Daoy (cell line): ENCODE results near the gene STYXL1. TPM values are rescaled to one million over a fixed set of nuclear protein-coding genes. Genes with fewer than 3 reads are reported as not detected.

ENCODE experiments used
- DNase-seq: peaks from one replicate; pipeline ENCODE4 v3.0.0-alpha.2; 2015; ENCODE audit warnings: low read depth
- total RNA-seq: library from RNA; depleted of rRNA; stranded (reverse); fragments of >200 nt; shearing (Covaris generic); gene quantifications from 2 replicates; pipeline ENCODE4 v1.2.3, GENCODE V29; 2014

STYXL1 gene
- total RNA-seq, 1 experiment from 2014 or later: 109 TPM

DNA sequence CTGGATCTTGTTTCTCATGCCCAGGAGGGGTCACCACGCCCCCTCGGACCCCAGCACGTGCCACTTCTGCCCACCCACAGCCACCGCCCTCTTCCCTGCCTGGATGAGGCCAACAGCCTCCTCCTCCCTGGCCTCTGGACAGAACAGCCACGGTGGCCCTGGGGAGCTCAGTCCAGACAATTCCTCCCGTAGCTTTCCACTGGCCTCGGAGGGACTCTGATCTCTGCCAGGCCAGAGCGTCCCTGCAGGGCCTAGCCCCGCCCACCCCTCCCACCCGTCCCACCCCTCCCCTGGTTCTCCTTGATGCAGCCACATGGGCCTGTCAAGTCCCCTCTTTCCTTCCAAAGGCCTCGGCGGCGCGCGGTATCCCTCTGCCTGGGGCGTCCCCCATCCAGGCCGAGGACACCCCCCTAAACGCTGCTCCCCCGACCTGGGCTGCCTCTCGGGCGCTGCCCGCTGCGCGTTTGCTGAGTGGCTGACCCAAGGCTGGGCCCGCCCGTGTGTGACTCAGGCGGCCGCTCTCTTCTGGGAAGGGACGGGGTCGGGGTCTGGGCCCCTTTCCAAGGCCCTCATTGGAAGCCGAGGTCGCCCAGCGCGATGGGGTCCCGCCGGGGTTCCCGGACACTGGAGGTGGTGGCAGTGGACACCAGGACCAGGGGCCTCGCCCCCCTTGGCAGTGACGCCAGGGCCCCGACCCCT is 54.0 kb downstream of the STYXL1 start:
- peak; percentile 39 for DNase-seq

DNA sequence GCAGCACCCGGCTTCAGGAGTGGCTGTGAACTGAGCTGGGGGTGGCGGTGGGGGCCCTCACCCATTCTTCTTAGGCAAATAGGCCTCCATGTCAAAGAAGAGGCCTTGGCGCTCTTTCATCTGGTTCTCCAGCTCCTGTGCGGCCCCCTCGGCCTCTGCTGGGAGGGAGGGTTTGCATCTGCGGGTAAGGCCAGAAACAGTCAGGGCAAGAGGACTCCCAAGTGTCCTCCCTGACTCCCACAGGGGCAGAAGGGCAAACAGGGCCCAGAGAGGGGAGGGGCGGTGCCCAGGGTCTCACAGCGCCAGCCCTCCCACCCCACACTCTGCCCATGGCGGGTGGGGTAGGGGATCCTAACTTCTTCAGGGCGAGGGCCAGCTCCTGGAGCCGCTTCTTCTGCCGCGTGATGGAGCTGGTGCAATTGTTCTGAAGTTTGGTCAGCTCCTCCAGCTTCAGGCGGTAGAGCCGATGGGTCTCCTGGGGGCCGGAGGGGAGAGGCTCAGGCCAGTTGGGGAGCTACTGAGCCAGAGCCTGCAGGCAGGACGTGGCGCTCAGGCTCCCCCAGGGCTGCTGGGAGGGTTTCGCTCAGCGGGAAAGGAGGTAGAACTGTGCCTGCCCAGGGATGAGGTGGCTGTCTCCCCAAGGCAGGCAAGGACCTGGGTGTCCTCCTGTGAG is 55.6 kb downstream of the STYXL1 start:
- DNase-seq: no peak

DNA sequence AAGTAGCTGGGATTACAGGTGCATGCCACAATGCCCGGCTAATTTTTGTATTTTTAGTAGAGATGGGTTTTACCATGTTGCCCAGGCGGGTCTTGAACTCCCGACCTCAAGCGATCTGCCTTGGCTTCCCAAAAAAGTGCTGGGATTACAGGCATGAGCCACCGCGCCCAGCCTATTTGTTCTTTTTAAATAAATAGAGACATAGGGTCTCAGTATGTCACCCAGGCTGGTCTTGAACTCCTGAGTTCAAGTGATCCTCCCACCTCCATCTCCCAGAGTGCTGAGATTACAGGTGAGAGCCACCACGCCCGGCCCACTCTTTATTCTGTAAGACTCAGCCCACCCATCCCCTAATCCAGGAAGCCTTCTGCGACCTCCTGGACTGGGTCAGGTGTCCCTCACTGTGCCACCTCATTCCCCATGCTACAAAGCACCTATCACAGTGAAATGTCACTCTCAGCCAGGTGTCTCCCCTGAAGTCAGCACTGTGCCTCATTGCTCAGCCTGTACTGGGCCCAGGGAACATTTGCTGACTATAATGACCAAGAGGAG is 56.2 kb downstream of the STYXL1 start:
- no peak for DNase-seq

DNA sequence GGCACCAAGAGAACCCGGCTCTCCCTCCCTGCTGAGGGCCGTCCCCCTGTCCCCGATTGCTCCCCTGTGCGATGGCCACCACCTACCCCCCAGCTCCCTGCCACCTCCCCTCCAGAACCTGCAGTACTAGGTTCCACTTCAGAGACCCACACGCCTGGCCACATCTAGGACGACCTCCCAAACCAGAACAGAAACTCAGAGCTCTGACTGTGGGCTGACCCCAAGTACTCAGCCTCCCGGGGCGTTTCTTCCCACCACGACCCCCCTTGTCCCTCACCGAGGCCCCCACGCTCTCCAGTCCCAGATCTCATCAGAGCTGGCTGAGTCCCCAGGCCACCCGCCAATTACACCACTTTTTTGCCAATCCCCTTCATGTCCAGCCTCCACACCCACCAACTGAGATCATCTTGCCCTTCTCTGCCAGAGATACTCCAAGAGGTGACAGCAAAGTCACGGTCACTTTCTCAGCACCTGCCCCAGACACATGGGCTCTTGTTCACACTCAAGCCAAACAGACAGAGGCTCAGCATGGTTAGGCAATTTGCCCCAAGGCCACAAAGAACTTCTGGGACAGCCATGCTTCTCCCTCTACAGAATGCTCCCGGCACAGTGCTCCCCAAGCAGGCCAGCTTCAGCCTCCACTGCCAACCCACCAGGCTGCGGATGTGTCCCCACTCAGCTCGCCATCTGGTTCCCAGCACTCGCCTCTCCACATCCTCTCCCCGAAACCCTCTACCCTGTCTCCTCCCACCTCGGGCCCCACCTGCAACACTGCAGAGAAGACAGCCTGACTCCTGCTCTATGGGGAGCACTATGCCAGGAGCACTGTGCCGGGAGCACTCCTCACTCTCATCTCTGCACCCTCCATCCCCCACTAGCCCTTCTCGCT is 58.1 kb downstream of the STYXL1 start:
- DNase-seq: no peak

DNA sequence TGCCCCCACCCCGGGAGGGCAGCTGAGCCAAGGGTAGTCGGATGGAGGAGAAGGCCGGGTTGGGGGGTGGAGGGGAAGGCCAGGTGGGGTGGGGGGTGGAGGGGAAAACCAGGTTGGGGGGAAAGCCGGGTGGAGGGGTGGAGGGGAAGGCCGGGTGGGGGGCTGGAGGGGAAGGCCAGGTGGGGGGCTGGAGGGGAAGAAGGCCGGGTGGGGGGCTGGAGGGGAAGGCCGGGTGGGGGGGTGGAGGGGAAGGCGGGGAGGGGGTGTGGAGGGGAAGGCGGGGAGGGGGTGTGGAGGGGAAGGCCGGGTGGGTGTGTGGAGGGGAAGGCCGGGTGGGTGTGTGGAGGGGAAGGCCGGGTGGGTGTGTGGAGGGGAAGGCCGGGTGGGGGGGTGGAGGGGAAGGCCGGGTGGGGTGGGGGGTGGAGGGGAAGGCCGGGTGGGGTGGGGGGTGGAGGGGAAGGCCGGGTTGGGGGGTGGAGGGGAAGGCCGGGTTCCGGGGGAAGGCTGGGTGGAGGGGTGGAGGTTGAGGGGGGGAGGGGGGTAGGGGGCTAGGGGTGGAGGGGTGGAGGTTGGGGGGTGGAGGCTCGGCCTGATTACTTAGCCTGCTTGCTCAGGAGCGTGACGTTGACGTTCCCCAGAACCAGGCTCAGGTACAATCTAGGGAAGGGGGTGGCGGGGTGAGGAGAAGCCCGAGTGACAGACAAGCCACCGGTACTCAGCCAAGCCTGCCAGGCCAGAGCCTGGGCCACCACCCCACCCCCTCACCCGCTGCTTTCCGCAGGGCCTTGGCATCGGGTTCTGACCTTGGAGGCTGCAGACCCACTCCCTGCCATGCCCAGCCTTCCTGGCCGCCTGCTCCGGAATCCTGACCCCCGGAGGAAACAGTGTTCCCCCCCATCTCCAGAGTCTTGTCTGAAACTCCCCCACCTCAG is 59.0 kb downstream of the STYXL1 start:
- no peak for DNase-seq

DNA sequence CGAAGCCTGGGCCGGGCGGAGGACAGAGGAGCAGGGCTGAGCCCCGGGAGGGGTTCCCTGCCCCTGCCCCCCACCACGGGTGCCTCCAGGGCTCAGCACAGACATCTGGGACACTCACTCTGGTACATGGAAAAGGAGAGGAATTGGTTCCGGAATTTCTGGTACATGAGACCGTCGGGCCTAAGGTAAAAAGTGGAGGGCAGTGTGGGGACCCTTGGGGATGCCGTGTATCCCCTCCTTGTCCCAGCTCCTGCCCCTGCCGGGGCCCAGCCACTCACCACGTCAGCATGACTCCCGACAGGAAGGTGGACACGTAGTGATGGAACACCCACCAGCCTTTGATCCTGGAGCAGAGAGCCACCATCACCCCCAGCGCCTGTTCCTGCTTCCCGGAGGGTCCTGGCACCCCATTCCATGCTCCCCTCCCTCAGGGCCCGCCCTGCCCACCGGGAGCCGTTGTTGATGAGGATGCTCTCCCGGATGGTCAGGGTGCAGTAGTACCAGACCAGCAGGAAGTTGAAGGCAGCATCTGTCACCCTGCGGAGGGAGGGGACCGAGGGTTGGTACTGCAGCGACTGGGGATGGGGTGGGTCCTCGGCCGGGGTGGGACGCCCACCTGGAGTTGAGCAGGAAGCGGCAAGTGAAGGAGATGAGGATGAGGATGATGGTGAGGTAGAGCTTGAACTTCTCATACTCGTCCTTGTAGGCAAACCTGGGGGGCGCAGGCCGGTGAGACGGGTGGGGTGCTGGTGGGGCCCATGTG is 59.8 kb downstream of the STYXL1 start:
- DNase-seq: no peak

DNA sequence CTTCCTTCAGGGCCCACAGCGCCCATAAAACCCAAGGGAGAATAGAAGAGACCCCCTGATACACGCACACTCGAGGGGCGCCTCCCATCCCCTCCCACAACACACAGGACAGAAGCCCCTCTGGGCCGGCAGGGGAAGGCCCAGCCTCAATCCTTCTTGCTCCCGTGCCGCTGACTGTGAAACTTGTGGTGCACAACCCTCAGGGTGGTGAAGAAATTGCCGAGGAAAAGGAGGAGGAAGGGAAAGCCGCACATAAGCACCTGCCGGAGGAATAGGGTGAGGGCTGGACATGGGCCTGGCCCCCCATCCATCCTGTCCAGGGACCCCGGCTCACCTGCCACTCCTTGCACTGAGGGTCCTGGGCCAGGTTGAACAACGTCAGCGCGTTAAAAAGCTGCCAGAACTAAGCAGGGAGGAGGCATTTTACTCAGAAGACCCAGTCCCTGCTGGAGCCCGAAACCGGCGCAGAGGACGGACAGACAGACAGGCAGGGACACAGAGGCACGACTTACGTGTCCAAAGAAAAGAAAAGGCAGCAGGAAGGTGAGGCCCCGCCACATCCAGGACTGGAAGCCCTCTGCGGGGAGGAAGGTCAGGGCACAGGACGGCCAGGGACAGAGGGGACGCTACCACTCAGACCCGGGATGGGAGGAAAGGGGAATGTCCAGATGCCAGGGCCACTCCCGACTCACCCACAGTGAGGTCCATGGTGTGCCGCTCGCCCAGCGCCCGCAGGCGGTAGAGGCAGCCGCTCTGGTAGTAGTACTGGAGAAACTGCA is 60.6 kb downstream of the STYXL1 start:
- DNase-seq: no peak

DNA sequence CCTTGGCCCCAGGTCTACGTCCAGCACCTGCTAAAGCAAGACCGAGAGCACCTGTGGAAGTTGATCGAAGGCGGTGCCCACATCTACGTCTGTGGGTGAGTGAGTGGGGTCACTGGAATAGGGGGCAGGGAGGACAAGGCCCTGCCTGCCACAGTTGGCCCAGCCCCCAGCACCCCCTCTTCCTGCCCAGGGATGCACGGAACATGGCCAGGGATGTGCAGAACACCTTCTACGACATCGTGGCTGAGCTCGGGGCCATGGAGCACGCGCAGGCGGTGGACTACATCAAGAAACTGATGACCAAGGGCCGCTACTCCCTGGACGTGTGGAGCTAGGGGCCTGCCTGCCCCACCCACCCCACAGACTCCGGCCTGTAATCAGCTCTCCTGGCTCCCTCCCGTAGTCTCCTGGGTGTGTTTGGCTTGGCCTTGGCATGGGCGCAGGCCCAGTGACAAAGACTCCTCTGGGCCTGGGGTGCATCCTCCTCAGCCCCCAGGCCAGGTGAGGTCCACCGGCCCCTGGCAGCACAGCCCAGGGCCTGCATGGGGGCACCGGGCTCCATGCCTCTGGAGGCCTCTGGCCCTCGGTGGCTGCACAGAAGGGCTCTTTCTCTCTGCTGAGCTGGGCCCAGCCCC is 61.5 kb downstream of the STYXL1 start:
- DNase-seq: no peak

DNA sequence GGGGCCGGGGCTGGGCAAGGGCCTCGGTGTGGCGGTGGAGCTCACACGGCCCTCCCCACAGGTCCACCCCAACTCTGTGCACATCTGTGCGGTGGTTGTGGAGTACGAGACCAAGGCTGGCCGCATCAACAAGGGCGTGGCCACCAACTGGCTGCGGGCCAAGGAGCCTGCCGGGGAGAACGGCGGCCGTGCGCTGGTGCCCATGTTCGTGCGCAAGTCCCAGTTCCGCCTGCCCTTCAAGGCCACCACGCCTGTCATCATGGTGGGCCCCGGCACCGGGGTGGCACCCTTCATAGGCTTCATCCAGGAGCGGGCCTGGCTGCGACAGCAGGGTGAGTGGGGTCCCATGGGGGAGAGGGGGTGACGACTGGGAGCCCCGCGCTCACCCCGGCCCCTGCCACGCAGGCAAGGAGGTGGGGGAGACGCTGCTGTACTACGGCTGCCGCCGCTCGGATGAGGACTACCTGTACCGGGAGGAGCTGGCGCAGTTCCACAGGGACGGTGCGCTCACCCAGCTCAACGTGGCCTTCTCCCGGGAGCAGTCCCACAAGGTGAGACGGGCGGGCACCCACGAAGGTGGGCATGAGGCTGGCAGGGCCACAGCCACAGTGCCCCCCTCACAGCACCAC is 62.2 kb downstream of the STYXL1 start:
- DNase-seq: no peak

DNA sequence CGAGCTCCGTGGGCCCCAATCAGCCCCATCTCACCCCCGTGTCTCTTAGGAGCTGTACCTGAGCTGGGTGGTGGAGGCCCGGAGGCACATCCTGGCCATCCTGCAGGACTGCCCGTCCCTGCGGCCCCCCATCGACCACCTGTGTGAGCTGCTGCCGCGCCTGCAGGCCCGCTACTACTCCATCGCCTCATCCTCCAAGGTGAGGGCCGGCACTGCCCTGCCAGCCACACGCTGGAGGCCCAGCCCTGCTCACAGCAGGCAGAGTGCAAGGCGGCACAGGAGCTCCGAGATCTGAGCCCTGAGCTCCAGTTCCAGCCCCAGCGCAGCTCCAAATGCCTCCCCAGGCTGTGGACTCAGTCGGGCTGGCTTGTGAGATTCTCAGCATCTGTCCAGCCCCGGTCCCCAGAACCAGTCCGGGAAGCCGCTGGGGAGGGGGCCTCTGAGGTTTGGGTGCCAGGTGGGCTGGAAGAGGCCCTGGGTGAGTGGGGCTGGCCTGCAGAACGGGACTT is 62.7 kb downstream of the STYXL1 start:
- no peak for DNase-seq

DNA sequence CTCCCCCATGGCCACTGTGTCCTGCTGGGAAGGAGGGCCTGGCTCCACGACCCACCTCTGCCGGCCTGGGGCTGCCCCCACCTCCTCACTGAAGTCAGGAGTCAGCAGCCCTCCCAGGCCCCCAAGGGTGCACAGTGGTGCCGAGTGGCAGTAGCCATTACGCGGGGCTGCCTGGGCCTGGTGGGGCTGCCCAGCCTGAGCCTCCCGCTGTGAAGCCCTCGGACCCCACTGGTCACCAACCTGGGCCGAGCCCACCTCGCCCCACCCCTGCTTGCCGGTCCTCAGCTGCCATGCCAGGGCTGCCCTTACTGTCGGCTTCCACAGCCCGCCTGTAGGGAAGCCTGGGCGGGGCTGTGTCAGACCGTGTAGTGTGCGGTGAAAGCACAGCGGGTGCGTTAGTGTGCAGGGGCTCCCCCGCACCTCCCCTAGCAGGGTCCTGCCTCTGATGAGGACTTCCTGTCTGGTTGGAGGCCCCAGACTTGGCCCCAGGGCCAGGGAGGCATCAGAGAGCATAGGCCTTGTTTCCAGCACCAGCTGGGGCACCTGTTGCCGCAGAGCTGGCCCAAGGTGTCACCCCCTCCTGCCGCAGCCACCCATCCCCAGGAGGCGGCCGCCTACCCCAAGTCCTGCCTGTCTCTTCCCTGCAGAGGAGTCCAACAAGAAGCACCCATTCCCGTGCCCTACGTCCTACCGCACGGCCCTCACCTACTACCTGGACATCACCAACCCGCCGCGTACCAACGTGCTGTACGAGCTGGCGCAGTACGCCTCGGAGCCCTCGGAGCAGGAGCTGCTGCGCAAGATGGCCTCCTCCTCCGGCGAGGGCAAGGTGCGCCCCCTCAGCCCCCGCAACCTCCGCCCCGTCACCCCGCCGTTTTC is 63.4 kb downstream of the STYXL1 start:
- no peak for DNase-seq

DNA sequence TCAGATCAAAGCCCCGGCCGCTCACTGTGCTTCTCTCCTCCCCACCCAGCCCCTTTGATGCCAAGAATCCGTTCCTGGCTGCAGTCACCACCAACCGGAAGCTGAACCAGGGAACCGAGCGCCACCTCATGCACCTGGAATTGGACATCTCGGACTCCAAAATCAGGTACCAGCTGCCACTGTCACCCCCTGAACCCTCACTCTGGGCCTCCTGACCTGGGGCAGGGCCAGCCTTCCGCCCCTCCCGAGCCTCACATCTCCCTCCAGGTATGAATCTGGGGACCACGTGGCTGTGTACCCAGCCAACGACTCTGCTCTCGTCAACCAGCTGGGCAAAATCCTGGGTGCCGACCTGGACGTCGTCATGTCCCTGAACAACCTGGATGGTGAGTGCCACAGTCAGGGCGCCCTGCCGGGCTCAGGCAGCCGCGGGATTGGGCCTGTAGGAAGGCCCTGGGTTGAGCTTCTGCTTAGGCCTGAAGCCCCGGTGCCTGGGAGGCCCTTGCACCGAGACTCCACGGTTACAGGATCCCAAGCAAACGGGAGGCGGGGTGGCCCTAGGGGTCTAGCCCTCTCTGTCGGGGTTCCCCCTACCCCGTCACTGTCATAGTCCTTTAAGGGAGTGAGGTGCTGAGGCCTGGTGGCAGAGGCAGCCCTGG is 64.2 kb downstream of the STYXL1 start:
- DNase-seq: no peak

DNA sequence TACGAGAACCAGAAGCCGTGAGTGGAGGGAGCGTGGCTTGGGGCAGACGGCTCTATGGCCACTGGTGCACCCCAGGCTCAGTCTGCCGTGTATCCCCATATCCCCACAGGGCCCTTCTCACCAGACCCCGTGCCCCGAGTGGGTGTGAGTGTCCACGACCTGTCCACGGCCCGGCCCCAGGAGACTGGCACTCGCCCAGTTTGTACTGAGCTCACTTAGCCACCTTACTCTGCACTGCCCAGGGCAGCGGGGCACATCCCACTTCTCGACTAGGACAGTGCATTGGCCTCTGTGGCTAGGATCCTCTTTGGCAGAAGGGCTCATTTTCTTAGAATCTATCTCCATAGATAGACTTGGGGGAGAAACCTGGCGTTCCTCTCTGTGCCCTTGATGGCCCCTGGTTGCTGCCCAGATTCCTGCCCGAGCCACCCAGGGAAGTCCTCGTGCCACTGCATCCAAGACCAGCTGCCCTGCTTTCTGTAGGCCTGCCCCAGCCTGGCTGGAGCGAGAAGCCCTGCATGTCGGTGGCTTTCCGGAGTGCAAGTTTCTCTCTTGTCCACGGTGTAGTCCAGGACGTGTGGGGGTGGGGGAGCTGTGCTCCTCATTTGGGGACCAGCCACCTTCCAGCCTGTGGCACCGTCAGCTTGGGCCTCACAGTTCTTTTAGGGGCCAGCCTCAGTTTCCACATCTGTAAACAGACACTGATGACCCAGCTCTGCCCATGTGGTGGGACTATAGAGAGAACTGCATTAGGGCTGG is 65.3 kb downstream of the STYXL1 start:
- DNase-seq: no peak

DNA sequence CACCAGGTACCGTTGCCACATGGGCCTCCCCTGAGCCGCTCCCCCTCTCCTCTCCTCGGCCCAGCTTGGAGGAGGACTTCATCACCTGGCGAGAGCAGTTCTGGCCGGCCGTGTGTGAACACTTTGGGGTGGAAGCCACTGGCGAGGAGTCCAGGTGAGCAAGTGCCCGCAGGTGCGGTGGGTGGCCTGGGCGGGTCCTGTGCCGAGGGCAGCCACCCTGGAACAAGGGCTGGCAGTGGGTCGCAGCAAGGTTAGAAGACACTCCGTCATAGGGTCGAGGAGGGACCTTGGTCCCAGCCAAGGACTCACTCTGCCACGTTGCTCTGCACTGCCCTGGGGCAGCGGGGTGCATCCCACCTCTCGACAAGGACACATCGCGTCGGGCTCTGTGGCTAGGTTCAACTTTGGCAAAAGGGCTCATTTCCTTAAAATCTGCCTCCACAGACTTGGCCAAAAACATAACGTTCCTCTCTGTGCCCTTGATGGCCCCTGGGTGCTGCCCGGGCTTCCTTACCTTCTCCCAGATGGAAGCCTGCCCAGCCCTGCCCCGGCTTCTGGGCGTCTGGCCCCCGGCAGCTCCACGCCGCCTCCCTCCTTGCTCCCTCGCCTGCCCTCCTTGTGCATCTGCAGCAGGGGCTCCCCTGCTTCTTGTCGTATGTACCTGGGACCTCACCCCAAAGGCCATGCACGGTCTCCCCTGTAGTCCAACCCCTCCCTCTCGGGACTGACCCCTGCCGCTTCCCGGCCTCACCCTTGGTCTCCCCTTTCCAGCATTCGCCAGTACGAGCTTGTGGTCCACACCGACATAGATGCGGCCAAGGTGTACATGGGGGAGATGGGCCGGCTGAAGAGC is 66.1 kb downstream of the STYXL1 start:
- DNase-seq: no peak

DNA sequence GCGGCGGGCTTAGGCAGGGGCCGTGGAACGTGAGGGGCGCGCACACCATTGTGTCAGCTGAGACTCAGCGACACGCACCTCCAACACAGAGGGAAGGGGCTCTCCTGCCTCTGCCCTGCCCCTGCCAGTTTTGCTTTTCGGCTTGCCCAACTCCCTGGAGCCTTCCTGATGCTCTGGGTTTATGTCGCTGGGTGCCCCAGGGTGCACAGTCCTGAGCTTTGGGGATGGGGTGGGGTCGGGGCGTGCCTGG is 66.7 kb downstream of the STYXL1 start:
- no peak for DNase-seq
